Stimulated activated CD4-positive, alpha-beta T cell treated with anti-CD3 and anti-CD28 coated beads, Interleukin-15, amount 100 ng/mL, for 48 hours (primary cell): ENCODE measurements around the gene NCMAP.
A peak's percentile ranks its signal among the peaks of the same experiment; 100 is the strongest.

Experiments
- DNase-seq, 2 donors: peaks; one replicate each; pipeline ENCODE4 v3.0.0-alpha.2; 2020; ENCODE audit warnings: low read depth in 2 of 2

Gene NCMAP

GRCh38 chr1:24570265-24571125 lies 14.6 kb downstream of the NCMAP start:
- DNase-seq = no peak

DNA sequence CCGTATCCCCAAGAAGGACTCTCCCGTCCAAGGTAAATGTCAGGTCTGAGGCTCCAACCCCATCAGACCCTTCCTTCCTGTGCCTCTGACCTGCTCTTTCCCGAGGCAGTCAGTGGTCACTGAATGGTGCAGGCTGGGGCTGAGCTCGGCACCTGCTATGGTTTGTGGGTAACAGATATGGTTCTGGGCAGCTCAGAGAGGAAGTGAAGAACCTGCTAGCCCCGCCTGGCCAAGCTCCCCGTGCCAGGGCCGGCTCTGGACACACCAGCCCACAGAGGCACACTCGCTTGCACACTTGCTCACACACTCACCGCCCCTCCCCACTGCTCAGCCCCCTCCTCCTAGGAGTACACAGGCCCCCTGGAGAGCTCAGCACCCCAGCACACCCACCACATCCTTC lies 16.4 kb downstream of the NCMAP start:
- DNase-seq = no peak

- DNase-seq = no peak
Measured at GRCh38 chr1:24575905-24576587, 20.2 kb downstream of the NCMAP start.

- no peak for DNase-seq
Measured at GRCh38 chr1:24578846-24579245, 23.0 kb downstream of the NCMAP start.

GRCh38 chr1:24580756-24581155 lies 24.9 kb downstream of the NCMAP start:
- DNase-seq = no peak

DNA sequence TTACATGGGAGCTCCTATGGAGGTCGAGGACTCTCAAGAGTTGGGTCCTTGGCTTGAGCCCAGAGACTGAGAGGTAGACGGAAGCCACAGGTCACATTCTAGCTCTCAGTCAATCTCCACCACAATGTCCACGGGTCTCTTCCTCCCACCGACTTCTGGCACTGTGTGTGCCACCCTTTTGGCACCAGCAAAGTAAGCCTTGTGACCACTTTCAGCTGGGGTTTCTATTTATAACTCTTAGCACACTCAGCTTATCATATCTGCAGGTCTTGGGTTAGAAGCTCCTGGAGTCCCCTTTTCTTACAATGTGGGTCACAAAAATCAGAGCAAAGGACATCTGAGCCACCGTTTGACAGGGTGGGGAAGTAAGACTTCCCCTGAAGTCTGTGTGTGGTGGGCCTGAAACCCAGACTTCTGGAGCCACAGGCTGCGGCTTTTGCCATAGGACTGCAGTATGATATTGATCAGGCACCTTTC lies 28.3 kb downstream of the NCMAP start:
- DNase-seq = no peak

- no peak for DNase-seq
Measured at GRCh38 chr1:24586119-24586518, 30.2 kb downstream of the NCMAP start.

- DNase-seq = peak; percentile 24 to 39
Measured at GRCh38 chr1:24586970-24587820, 31.3 kb downstream of the NCMAP start.

GRCh38 chr1:24588573-24588972 lies 32.7 kb downstream of the NCMAP start:
- DNase-seq = no peak

- DNase-seq = no peak
Measured at GRCh38 chr1:24589200-24589599, 33.3 kb downstream of the NCMAP start.

GRCh38 chr1:24591781-24592180 lies 35.9 kb downstream of the NCMAP start:
- no peak for DNase-seq

DNA sequence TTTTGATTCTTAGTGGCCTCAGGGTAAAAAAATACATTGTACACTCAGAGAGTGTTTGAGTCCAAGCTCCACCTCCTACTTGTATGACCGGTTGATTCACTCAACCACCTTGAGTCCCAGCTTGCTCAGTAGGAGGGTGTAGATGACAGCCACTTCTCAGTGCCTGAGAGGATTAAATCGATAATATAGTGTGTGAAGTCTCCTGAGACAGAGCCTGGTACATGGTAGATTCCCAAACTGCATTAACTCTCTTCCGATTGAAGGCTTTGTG lies 38.4 kb downstream of the NCMAP start:
- DNase-seq = no peak

DNA sequence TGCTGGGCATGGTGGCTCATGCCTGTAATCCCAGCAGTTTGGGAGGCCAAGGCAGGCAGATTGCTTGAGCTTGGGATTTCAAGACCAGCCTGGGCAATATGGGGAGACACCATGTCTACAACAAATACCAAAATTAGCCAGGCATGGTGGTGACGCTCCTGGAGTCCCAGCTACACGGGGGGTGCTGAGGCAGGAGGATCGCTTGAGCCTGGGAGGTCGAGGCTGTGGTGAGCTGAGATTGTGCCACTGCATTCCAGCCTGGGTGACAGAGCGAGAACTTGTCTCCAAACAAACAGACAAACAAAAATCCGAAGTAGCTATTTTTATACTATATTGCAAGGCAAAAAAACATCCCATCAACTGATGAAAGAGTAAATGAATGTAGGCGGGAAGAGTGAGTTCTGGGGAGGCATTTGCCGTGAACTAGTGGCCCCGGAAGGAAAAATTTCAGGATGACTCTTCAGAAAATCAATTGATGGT lies 40.6 kb downstream of the NCMAP start:
- no peak for DNase-seq

- no peak for DNase-seq
Measured at GRCh38 chr1:24599265-24599664, 43.4 kb downstream of the NCMAP start.

DNA sequence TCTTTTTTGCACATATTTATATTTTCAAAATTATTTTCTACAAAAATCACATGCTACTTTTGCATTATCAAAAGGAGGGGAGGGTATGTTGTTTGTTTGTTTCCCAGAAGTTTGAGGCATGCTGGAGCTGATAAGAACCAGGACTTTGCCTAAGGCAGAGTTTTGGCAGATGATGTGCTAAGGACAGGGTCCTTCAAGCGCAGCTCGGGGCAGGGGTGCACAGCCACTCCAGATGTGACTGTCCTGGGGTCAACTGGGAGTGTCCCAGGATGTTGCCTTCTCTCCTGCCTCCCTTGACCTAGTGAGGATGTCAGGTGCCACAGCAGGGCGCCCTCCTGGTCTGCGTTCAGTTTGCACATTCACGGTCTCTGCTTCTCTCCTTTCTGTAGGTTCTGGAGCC lies 44.7 kb downstream of the NCMAP start:
- DNase-seq = no peak

GRCh38 chr1:24605534-24606295 lies 49.8 kb downstream of the NCMAP start:
- no peak for DNase-seq

DNA sequence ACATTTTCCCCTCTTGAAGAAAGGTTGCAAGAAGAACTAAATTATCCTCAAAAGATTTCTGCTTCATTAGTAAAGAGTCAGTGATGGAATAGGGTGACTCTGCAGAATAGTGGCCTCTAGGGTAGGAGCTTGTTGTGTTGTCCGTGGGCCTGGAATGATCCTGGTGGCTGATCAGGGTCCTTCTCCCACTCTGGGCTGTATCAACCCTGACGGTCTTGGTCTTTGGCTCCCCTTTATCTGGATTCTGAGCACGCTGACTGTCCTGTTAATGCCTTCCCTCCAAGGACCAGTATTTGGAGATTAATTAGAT lies 50.4 kb downstream of the NCMAP start:
- DNase-seq = no peak

- no peak for DNase-seq
Measured at GRCh38 chr1:24606621-24607020, 50.7 kb downstream of the NCMAP start.

DNA sequence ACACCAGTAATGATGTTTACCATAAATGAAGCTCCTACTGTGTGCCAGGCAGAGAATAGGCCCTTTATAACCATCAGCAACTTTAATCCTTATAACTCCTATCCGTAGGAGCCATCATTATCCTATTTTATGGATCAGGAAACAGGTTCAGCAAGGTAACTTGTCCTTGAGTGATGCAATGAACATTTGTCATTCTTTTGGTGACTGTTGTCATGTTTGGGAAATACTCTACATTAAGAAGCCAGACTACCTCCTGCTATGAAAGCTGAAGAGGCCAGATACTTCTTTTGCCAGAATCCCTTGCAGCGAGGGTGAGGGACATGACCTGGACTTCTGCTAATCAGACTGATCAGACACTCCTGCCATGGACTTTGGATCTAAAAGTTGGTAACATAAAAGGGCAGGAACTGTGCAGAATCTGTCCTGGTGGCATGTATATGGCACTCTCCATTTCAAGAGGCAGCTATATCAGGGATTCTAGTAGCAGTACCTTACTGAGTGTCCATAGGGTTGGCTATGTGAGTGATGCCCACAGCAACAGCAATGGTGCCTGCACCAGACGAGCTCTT lies 54.1 kb downstream of the NCMAP start:
- DNase-seq = no peak

GRCh38 chr1:24619376-24619775 lies 63.5 kb downstream of the NCMAP start:
- no peak for DNase-seq

DNA sequence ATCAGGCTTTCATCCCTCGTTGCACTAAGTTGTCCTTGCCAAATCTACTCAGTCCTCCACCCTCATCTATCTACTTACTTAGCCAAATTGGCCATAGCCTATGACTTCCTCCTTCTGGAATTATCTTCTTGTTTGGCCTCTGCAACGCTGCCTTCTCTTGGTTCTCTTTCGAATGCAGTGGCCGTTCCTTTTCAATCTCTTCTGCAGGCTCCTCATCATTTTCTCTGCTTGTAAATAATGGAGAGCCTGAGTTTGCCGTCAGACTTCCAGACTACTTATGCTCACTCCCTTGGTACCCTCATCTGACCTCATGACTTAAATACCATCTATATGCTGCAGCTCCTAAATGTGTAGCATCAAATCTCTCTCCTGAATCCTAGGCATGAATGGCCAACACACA lies 64.8 kb downstream of the NCMAP start:
- no peak for DNase-seq
